Left renal pelvis (tissue), 4 donors: ENCODE measurements around the gene METTL22. TPM values are rescaled to one million over a fixed set of nuclear protein-coding genes. Genes with fewer than 3 reads are reported as not detected.

ENCODE experiments used
- DNase-seq, 4 donors: peaks; one replicate each; pipeline ENCODE4 v3.0.0-alpha.2; 2013; ENCODE audit warnings: low read depth in 4 of 4, low spot score in 3 of 4
- polyA plus RNA-seq, 4 donors: library from polyadenylated mRNA; unstranded; fragments of 120-200 nt; gene quantifications; one replicate each; pipeline ENCODE4 v1.2.1, GENCODE V29; 2013; ENCODE audit not compliant: insufficient read length in 4 of 4

METTL22 gene
- polyA plus RNA-seq, 4 donors: 15.0 to 30.9 (median 21.7) TPM

GRCh38 chr16:8590811-8591210, 30.7 kb upstream of the METTL22 start:
- no peak for DNase-seq

GRCh38 chr16:8591451-8591850, 30.0 kb upstream of the METTL22 start:
- DNase-seq: no peak

DNA sequence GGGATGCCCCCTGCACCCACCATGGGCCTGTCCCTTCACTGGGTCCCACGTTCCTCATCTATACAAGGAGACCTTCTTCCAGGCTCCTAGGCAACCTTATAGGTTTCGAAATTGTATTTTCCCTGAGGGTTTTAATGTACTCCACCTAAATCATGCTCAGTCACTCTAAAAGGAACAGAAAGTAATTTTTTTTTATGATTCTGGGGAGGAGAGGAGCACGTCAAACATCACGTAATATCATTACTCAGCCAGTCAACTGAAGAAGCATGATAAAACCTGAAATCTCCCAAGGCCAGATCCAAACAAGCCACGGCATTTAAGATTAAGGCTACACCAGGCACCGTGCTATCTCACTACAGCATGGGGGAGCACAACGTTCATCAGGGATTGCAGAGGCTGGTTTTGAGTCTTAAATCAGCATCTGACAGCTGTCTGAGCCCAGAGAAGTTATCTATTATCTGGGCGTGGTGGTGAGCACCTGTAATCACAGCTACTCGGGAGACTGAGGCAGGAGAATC, 27.3 kb upstream of the METTL22 start:
- DNase-seq: no peak

DNA sequence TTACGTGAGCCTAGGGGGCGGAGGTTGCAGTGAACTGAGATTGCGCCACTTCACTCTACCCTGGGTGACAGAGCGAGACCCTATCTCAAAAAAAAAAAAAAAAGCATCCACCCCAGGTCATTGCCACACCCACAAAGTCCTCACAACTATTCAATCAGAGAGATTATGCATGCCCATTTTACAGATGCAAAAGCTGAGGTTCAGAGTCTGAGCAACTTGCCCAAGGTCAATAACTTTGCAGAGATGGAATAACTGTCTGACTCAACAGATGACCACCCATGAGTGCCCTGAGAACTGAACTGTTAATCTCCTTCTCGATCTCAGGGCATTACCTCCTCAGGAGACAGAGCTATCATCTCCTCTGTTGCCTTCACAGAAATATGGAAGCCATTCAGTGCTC, 25.7 kb upstream of the METTL22 start:
- no peak for DNase-seq

DNA sequence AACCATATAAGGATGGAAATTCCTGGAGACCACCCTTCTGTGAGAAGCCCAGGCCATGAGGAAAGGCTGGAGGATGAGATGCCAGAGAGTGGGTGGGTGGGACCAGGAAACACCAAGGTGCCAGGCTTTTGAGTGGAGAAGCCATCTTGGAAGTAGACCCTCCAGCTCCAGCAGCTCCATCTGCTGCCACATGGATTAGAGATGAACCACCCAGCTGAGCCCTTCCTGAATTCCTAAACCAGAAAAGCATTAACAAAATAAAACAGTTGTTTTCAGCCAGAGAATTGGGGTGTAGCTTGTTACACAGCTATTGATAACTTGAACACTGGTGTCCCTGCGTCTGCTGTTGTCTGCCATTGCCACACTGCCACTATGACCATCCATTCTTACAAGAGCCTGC, 24.9 kb upstream of the METTL22 start:
- no peak for DNase-seq

DNA sequence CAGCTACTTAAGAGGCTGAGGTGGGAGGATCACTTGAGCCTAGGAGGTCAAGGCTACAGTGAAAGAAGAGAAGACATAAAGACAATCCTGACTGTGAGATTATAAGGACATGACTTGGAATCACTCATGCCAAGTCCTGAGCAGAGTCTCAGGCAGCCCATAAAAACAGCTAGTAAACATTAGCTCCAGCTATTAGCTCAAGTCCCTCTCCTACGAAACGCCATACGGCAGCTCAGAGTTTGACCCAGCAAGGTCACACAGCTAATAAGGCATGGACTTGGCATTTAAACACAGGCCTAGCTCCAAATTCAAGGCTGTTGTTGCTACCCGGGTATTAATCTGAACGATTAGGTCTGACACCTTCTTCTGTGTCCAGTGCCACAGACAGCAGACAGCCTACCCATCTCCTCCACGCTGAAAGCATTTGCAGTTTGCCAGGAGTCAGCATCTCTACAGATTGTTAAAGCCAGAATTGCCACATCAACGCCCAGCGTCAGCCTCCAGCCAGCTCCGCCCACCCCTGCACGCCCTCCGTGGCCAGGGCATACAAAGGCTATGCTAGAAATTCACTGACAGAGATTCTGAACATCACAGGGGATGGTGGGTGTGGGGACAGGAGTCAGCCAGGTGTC, 21.2 kb upstream of the METTL22 start:
- no peak for DNase-seq

GRCh38 chr16:8605554-8605953, 15.9 kb upstream of the METTL22 start:
- no peak for DNase-seq

DNA sequence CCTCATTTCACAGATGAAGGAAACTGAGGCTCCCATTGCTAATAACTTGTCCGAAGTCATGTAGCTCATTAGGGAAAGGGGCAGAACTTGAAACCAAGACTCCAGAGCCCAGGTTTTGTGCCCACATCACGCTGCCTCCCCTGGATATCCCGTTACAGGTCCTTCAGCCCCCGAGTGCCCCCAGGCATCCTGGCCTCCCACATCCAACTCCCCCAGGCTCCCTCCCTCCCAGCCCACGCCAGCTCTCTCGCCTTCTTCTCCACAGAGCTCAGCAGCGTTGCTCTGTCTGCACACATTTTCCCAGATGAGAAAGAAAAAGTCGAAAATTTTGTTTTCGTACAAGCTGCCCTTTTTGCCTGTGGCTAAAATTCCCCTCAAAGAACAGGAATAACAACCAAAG, 14.3 kb upstream of the METTL22 start:
- no peak for DNase-seq

DNA sequence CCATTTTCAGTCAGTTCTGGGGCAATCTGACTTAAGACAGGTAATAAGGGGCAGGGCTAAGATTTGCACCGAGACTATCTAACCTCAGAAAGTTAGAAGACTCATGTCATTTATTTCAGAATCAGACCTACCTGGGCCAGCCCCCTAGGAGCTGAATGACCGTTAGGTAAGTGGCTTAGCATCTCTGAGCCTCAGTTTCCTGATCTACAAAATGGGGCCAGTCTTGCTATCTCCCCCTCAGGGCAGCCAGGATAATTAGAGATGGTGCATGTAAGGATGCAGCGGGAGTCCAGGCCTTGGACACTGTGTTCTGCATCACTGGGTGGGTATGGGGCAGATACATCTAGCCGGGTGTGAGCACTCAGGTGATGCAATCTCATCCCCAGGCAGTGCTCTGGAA, 10.4 kb upstream of the METTL22 start:
- no peak for DNase-seq

- no peak for DNase-seq
Observed at GRCh38 chr16:8611886-8612600, 9.5 kb upstream of the METTL22 start.

DNA sequence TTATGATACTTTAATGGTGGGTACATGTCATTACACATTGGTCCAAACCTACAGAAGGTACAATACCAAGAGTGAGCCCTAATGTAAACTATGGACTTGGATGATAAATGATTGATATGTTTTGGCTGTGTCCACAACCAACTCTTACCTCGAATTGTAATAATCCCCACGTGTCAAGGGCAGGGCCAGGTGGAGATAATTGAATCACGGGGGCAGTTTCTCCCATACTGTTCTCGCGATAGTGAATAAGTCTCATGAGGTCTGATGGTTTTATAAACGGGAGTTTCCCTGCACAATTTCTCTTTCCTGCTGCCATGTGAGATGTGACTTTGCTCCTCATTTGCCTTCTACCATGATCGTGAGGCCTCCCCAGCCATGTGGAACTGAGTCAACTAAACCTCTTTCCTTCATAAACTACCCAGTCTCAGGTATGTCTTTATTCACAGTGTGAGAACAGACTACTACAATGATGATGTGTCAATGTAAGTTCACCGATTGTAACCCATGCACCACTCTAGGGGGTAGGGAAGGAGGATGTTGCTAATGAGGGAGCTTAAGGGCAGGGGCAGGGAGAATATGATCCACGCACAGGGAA, 7.0 kb upstream of the METTL22 start:
- no peak for DNase-seq

DNA sequence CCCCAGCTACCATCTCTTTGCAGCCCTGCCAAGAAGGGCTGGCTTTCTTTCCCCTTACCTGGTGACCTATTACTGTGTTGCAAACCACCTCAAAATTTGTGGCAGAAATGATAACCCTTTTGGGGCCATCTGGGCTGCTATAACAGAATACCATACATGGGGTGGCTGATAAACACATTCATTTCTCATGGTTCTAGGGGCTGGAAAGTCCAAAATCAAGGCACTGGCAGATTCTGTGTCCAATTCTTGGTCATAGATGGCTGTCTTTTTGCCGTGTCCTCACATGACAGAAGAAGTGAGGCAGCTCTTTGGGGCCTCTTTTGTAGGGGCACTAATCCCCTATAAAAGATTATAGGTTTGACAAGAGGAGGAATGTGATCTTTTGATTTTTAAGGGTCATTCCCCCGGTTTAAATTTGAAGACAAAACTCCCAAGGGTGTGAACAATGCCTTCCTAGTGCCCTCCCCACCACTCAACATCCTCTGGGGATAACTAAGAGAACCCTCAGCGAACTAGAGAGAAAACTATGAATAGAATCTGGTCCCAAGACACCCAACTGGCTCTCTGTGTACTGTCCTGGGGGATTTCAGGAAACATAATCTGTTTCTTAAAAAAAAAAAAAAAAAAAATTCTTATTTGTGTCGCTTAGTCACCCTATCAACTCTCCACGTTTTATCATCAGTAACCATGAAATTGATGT, 1.7 kb upstream of the METTL22 start:
- no peak for DNase-seq

- DNase-seq: no peak
Observed at GRCh38 chr16:8620535-8620934, 963 bp upstream of the METTL22 start.

DNA sequence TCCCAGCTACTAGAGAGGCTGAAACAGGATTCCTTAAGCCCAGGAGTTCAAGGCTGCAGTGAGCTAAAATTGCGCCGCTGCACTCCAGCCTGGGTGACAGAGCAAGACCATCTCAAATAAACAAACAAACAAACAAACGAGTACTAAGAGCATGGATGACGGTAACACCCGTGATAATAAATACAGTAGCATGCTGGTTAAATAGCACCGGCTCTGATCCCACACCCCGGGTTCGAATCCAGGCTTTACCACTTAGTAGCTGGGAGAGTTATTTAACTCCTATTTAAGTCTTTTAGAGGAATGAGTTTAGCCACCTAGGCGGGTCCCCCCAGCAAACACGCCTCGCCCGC, 301 bp upstream of the METTL22 start:
- no peak for DNase-seq

DNA sequence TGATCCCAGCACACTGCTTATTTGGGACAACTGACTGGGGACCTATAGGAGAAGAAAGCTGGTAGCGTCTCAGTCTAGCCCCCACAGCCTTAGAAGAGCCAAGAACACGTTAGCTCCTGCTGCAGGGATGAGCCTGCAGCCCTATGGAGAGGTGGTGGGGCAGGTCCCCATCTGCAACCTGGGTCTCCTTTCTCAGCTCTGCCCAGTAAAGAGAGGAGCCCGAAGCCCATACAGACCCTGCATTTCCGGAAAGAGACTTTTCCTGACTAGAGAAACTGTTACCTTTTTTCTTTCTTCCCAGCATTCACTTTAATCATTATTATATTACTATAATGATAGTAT, 788 bp downstream of the METTL22 start:
- DNase-seq: no peak

- no peak for DNase-seq
Observed at GRCh38 chr16:8623634-8624033, 2.1 kb downstream of the METTL22 start.

- no peak for DNase-seq
Observed at GRCh38 chr16:8625491-8626087, 4.1 kb downstream of the METTL22 start.

DNA sequence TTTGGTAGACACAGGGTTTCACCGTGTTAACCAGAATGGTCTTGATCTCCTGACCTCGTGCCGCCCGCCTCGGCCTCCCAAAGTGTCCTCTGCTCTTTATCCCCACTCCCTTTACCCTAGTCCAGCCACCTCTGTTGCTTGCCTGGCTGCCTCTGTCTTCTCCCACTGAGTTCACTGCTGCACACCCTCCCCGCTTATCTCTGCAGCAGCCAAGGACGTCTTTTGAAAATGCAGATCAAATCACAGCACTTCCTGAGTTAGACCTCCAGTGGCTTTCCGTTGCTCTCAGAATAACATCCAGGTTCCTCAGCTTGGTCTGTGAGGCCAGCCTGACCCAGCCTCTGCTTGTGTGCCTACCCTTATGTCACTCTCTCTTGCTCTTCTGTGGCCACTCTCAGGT, 5.4 kb downstream of the METTL22 start:
- DNase-seq: no peak

DNA sequence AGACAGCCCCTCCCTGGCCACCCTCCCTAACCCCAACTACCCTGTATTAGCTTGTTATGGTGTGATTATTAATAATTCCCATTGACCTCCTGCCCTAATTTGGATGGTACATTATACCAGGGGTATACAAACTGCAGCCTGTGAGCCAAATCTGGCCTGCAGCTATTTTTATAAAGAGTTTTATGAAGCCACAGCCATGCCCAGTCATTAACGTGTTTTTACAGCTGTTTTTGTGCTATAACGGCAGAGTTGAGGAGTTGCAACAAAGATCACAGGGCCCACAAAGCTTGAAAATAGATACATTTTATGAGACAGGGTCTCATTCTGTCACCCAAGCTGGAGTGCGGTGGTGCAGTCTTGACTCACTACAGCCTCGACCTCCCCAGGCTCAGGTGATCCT, 6.0 kb downstream of the METTL22 start:
- no peak for DNase-seq

GRCh38 chr16:8628981-8629725, 7.7 kb downstream of the METTL22 start:
- no peak for DNase-seq
